LNCAP (cell line): ENCODE data around the gene C16orf78.

ENCODE experiments used
- TF ChIP-seq, protein P1 (sequence below): fragments of 450-650 bp; IDR thresholded peaks from 2 replicates; pipeline ENCODE4 v1.5.1; 2017; ENCODE audit warnings: mild to moderate bottlenecking

C16orf78 gene

DNA sequence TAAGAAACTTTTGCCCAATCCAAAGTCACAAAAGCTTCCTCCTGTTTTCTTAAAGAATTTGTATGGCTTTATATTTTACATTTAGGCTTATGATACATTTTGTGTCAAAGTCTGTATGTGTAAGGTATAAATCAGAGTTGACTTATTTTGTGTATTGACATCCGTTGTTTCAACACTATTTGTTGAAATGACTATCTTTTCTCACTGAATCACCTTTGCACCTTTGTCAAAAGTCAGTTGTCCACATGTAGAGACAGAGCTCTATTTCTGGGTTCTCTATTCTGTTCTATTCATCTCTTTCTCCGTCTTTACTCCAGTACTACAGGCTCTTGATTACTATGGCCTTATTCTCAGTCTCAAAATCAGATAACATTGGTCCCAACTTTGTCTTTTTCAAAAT, 73.2 kb downstream of the C16orf78 start:
- TF ChIP-seq, protein P1, sequence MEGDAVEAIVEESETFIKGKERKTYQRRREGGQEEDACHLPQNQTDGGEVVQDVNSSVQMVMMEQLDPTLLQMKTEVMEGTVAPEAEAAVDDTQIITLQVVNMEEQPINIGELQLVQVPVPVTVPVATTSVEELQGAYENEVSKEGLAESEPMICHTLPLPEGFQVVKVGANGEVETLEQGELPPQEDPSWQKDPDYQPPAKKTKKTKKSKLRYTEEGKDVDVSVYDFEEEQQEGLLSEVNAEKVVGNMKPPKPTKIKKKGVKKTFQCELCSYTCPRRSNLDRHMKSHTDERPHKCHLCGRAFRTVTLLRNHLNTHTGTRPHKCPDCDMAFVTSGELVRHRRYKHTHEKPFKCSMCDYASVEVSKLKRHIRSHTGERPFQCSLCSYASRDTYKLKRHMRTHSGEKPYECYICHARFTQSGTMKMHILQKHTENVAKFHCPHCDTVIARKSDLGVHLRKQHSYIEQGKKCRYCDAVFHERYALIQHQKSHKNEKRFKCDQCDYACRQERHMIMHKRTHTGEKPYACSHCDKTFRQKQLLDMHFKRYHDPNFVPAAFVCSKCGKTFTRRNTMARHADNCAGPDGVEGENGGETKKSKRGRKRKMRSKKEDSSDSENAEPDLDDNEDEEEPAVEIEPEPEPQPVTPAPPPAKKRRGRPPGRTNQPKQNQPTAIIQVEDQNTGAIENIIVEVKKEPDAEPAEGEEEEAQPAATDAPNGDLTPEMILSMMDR = no peak
